GM12875 (cell line): ENCODE results near the gene RGS6.

Experiments
- H3K4me3 ChIP-seq: one replicate; pipeline ENCODE4 v1.5.1; 2011; ENCODE audit warnings: low read depth, low read length, control low read depth
- TF ChIP-seq, protein P1 (sequence below): IDR thresholded peaks from 2 replicates; pipeline ENCODE4 v1.5.1; 2011; ENCODE audit warnings: low read depth, mild to moderate bottlenecking, control low read depth, inconsistent platforms, low read length, moderate library complexity, borderline replicate concordance; ENCODE audit not compliant: insufficient read depth

The RGS6 gene

DNA sequence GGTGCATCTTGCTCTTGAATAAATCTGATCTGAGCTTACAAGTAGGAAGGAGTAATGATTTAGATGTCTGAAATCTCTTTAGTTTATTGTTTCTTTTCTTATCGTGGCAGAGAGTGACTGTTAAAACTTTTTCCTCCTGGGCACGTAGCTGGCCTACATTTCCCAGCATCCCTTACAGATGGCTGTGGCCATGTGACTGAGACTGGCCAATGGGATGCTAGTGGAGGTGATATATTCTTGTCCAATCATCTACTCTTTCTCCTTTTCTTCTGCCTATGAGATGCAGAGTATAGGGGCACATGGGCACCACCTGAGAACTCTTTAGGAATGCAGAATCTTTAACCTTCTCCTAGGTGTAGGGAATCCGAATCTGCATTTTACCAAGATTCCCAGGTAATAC, 237.3 kb downstream of the RGS6 start:
- TF ChIP-seq, protein P1, sequence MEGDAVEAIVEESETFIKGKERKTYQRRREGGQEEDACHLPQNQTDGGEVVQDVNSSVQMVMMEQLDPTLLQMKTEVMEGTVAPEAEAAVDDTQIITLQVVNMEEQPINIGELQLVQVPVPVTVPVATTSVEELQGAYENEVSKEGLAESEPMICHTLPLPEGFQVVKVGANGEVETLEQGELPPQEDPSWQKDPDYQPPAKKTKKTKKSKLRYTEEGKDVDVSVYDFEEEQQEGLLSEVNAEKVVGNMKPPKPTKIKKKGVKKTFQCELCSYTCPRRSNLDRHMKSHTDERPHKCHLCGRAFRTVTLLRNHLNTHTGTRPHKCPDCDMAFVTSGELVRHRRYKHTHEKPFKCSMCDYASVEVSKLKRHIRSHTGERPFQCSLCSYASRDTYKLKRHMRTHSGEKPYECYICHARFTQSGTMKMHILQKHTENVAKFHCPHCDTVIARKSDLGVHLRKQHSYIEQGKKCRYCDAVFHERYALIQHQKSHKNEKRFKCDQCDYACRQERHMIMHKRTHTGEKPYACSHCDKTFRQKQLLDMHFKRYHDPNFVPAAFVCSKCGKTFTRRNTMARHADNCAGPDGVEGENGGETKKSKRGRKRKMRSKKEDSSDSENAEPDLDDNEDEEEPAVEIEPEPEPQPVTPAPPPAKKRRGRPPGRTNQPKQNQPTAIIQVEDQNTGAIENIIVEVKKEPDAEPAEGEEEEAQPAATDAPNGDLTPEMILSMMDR, result no peak

DNA sequence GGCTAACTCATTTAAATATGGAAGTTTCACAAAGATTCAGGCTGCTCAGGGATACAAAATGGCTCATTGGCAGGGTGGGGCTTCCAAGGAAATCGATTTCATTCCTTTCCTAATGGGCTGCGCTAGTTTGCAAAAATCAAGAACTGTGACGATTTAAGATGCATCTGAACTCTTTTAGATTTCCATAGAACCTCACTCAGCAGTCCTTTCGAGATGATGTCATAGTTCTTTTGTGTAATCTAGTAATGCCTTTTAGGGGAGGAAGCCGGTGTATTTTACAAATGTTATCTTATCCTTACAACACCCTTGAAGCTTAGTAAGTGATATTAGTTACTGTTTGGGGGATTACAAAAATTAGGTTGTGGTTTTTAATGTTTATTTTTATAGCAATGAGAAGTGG, 239.8 kb downstream of the RGS6 start:
- H3K4me3 ChIP-seq, result no peak overlapping the region
- TF ChIP-seq, protein P1, result no peak

More for the DNA sequence above, 237.3 kb downstream of the RGS6 start:
- no peak overlapping the region for H3K4me3 ChIP-seq

DNA sequence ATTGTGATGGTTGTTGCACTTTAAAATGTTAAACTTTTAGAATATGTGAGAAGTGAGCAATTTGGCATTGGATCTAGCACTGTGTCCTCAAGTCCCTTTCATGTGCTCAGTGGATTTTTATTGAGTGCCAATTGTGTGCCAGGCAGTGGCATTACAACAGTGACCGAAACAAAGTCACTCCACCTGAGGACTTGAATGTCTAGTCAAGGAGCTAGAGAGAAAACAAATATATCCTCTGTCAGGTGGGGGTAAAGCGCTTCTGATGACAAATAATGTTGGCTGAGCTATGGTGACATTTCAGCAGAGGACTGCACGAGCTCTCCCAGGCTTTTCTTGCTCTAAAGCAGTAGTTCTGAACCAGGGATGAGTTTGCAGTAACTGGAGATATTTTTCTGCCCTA, 240.4 kb downstream of the RGS6 start:
- TF ChIP-seq, protein P1, result no peak
- no peak overlapping the region for H3K4me3 ChIP-seq

DNA sequence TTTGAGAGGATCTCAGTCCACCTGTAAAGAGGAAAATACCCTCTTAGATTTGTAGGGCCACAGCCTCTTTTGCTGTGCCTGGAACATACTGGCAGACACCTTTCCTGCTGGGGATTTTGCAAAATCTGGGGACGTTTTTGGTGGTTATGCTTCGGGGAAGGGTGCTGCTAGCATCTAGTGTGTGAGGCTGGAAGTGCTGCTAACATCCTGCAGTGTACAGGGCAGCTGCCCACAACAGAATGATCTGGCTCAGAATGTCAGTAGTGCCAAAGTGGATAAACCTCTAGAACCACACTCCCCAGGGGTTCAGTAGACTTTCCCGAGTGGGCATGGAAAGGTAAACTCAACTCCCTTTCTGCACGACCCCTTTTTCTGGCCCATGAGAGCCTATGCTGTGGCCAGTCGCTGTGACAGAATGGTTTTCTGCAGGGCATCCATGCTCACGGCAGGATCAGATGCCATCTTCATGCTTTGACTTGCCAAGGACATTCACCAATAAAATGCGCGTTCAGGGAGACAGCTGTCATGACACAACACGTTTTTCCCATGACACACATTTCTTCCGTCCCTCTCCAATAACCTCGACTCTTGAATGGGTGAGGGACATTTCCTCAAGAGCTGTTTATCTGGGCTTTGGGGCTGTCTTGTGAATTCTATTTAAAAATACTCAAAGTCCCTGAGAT, 240.9 kb downstream of the RGS6 start:
- TF ChIP-seq, protein P1, result no peak
- H3K4me3 ChIP-seq, result no peak overlapping the region

DNA sequence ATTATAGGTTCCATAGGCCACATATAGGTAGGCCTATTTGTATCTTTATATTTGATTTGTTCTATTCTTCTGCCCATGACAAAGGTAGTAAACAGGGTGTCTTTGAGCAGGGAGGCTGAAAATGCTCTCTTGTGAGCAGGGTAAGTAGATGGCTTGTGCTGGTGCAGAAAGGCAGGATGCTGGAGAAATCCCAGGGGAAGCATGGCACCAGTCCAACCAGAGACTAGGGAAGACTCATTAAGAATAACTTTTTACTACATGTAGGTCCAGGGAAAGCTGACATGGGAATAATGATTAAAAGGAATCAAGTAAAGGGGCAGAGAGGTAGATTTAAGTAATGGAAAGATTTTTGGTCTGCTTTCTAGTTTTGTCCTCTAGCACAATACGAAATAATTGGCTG, 245.0 kb downstream of the RGS6 start:
- no peak overlapping the region for H3K4me3 ChIP-seq
- TF ChIP-seq, protein P1, result no peak

DNA sequence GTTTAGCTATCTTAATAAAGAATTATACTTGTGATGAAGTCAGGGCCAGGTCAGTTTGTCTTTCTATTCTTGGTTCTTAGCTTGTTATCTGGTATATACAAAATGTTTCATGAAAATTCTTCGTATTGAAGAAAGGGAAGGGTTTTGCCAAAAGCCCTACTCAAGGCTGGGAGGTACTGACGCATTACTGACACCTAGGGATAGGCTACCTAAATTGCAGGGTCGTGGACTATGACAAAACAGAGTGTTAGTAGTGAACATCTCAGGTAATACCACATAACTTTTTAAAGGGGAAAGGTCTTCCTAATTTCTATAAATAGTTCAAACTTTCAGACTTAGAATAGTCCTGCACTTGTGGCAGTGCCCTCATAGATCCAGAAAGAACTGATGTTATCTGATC, 246.3 kb downstream of the RGS6 start:
- no peak overlapping the region for H3K4me3 ChIP-seq
- TF ChIP-seq, protein P1, result no peak

DNA sequence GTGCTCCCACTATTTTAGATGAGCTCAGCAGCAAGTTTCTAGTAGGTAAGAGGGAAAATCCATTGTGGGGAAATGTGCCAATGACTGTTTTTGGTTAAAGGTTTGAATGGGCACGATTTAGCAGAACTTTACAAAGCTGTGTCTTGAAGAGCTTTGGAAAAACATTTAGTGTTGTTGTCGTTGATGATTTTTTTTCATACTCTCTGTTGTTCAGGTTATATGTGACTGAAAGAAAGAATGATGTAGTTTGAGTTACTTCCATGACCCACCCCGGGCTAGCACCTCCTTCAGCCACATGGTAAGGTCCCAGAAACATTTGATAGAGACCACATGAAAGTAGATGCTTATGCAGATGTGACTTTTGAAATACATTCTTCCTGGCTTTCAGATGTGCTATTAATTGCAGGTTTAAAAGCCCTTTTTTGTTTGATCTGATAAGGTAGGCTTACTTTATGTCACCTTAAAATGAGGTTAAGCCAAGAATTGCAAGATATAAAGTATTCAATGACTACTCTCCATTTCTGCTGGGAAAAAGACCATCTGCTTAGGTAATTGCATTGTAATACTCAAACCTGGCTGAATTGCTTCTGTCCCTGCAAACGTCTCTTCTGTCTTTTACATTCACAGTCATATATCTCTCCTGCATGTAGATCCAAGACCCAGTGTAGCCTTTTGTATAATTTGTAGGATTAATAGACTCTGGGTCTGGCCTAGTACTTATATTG, 250.6 kb downstream of the RGS6 start:
- no peak overlapping the region for H3K4me3 ChIP-seq
- TF ChIP-seq, protein P1, result no peak
